BE2C (cell line): Measurements from ENCODE around the gene PROSER1.
A peak's percentile ranks its signal among the peaks of the same experiment; 100 is the strongest.

Source experiments
- DNase-seq: peaks from one replicate; pipeline ENCODE4 v3.0.0-alpha.2; 2020
- H3K27me3 ChIP-seq: fragments of 250-450 bp; sonication (Bioruptor Pico); 2 replicates; pipeline ENCODE4 v1.5.1; 2020; ENCODE audit warnings: mild to moderate bottlenecking
- H3K36me3 ChIP-seq: fragments of 250-450 bp; sonication (Bioruptor Pico); 2 replicates; pipeline ENCODE4 v1.5.1; 2020; ENCODE audit warnings: mild to moderate bottlenecking
- H3K4me1 ChIP-seq: fragments of 250-450 bp; sonication (Bioruptor Pico); 2 replicates; pipeline ENCODE4 v1.5.1; 2020
- H3K4me3 ChIP-seq: 2 replicates; pipeline ENCODE4 v1.5.1; 2011; ENCODE audit warnings: low read depth, low read length
- H3K9me3 ChIP-seq: fragments of 250-450 bp; sonication (Bioruptor Pico); 2 replicates; pipeline ENCODE4 v1.5.1; 2020
- CTCF ChIP-seq: IDR thresholded peaks from 2 replicates; pipeline ENCODE4 v1.5.1; 2012; ENCODE audit warnings: mild to moderate bottlenecking, low read depth, low read length

Gene PROSER1

GRCh38 chr13:39036212-39036611, 1.7 kb downstream of the PROSER1 start:
- no peak for DNase-seq
- no peaks in the 10 kb centered on the region for H3K27me3 ChIP-seq
- H3K4me1 ChIP-seq = no peaks in the 10 kb centered on the region

GRCh38 chr13:39035799-39036198, 2.1 kb downstream of the PROSER1 start:
- no peaks in the 10 kb centered on the region for H3K4me1 ChIP-seq
- H3K36me3 ChIP-seq = no peaks in the 10 kb centered on the region; the same call in 1 of the 2 replicates
- no peaks in the 10 kb centered on the region for H3K9me3 ChIP-seq
- no peak for DNase-seq
- no peak for TF ChIP-seq CTCF
- H3K27me3 ChIP-seq = no peaks in the 10 kb centered on the region
- peak overlapping the region; percentile 97 for H3K4me3 ChIP-seq

More at GRCh38 chr13:39036212-39036611, 1.7 kb downstream of the PROSER1 start:
- TF ChIP-seq CTCF = no peak
- Histone ChIP-seq H3K36me3 (no peaks in the 10 kb centered on the region; the same call in 1 of the 2 replicates), H3K4me3 (peak overlapping the region; percentile 97), H3K9me3 (no peaks in the 10 kb centered on the region)

GRCh38 chr13:39035204-39035603, 2.7 kb downstream of the PROSER1 start:
- Histone ChIP-seq H3K36me3 (no peaks in the 10 kb centered on the region; the same call in none of the 2 replicates), H3K9me3 (no peaks in the 10 kb centered on the region), H3K27me3 (no peaks in the 10 kb centered on the region), H3K4me3 (peak overlapping the region; percentile 97), H3K4me1 (no peaks in the 10 kb centered on the region)
- DNase-seq = no peak
- no peak for TF ChIP-seq CTCF

GRCh38 chr13:39034085-39034484, 3.8 kb downstream of the PROSER1 start:
- DNase-seq = no peak
- no peak overlapping the region for H3K4me3 ChIP-seq
- H3K9me3 ChIP-seq = no peaks in the 10 kb centered on the region
- no peak for TF ChIP-seq CTCF
- no peaks in the 10 kb centered on the region for H3K27me3 ChIP-seq
- no peaks in the 10 kb centered on the region; the same call in none of the 2 replicates for H3K36me3 ChIP-seq
- H3K4me1 ChIP-seq = no peaks in the 10 kb centered on the region

GRCh38 chr13:39032150-39032549, 5.7 kb downstream of the PROSER1 start:
- Histone ChIP-seq H3K4me3 (no peak overlapping the region), H3K27me3 (no peaks in the 10 kb centered on the region), H3K4me1 (no peaks in the 10 kb centered on the region), H3K9me3 (no peaks in the 10 kb centered on the region), H3K36me3 (peaks cover 8% of the 10 kb centered on the region)
- DNase-seq = no peak
- TF ChIP-seq CTCF = no peak

GRCh38 chr13:39025433-39025839, 12.5 kb downstream of the PROSER1 start:
- TF ChIP-seq CTCF = no peak
- no peak overlapping the region for H3K4me3 ChIP-seq
- no peak for DNase-seq
- H3K9me3 ChIP-seq = no peaks in the 10 kb centered on the region
- H3K36me3 ChIP-seq = peaks cover 67% of the 10 kb centered on the region
- H3K4me1 ChIP-seq = no peaks in the 10 kb centered on the region
- H3K27me3 ChIP-seq = no peaks in the 10 kb centered on the region
